OCI-LY7 (cell line): Measurements from ENCODE around the gene MAGI1. TPM values are rescaled to one million over a fixed set of nuclear protein-coding genes. Genes with fewer than 3 reads are reported as not detected.

Experiments
- BruUV-seq: library from RNA; stranded (reverse); fragments of 400-500 nt; replicated peaks from 2 replicates; lab custom pipeline; 2021; lab: Mats Ljungman, UMichigan
- CTCF ChIA-PET: fragments of 300-600 bp; sonication (Branson Sonifier 250); formaldehyde crosslinking; loops from one replicate; lab custom pipeline; 2022; ENCODE audit warnings: antibody characterized with exemption; ENCODE audit not compliant: unreplicated experiment; lab: Charles Lee
- POLR2A ChIA-PET: fragments of 300-600 bp; sonication (Branson Sonifier 250); formaldehyde crosslinking; loops from one replicate; lab custom pipeline; 2022; ENCODE audit warnings: antibody characterized with exemption; lab: Charles Lee
- DNase-seq: peaks from one replicate; pipeline ENCODE4 v3.0.0-alpha.2; 2015; ENCODE audit warnings: low spot score
- H2AFZ ChIP-seq: fragments of 200-600 bp; sonication (generic), shearing (Covaris generic); 2 replicates; pipeline ENCODE4 v1.6.1; 2014; ENCODE audit warnings: mild to moderate bottlenecking, antibody characterized with exemption, low read length, moderate library complexity
- H3K27ac ChIP-seq: fragments of 200-600 bp; sonication (generic); 2 replicates; pipeline ENCODE4 v1.5.1; 2014; ENCODE audit warnings: mixed run types, low read depth, mild to moderate bottlenecking, moderate library complexity, low read length, inconsistent platforms; ENCODE audit not compliant: poor library complexity, severe bottlenecking
- H3K36me3 ChIP-seq: fragments of 200-600 bp; sonication (generic); 2 replicates; pipeline ENCODE4 v1.6.1; 2014; ENCODE audit warnings: mild to moderate bottlenecking, antibody characterized with exemption, low read length, moderate library complexity, mixed read lengths; ENCODE audit not compliant: insufficient read depth
- H3K4me1 ChIP-seq: fragments of 200-600 bp; sonication (generic); 2 replicates; pipeline ENCODE4 v1.5.1; 2014; ENCODE audit warnings: mild to moderate bottlenecking, low read length; ENCODE audit not compliant: insufficient read depth, poor library complexity, severe bottlenecking
- H3K4me2 ChIP-seq: fragments of 200-600 bp; sonication (generic); 2 replicates; pipeline ENCODE4 v1.6.1; 2014; ENCODE audit warnings: mild to moderate bottlenecking, low read length
- H3K4me3 ChIP-seq: fragments of 200-600 bp; sonication (generic); 2 replicates; pipeline ENCODE4 v1.5.1; 2014; ENCODE audit warnings: mild to moderate bottlenecking, low read depth, low read length; ENCODE audit not compliant: poor library complexity, severe bottlenecking
- H3K79me2 ChIP-seq: fragments of 200-600 bp; sonication (generic); 2 replicates; pipeline ENCODE4 v1.6.1; 2016; ENCODE audit warnings: low read depth, mild to moderate bottlenecking, low read length, moderate library complexity, mixed read lengths; ENCODE audit not compliant: insufficient read depth
- H3K9me2 ChIP-seq: fragments of 200-600 bp; sonication (generic); 2 replicates; pipeline ENCODE4 v1.6.1; 2016; ENCODE audit warnings: mild to moderate bottlenecking, low read length, mixed read lengths; ENCODE audit not compliant: insufficient read depth
- H3K9me3 ChIP-seq: fragments of 200-600 bp; sonication (generic); 2 replicates; pipeline ENCODE4 v1.6.1; 2014; ENCODE audit warnings: mild to moderate bottlenecking, mixed run types, low read length, mixed read lengths
- H4K20me1 ChIP-seq: fragments of 200-600 bp; sonication (generic); 2 replicates; pipeline ENCODE4 v1.6.1; 2014; ENCODE audit warnings: mild to moderate bottlenecking, antibody characterized with exemption, low read length, moderate library complexity, mixed read lengths; ENCODE audit not compliant: insufficient read depth
- CTCF ChIP-seq: fragments of 200-600 bp; sonication (generic); conservative IDR thresholded peaks from 2 replicates; pipeline ENCODE4 v1.5.1; 2014; ENCODE audit warnings: mild to moderate bottlenecking, antibody characterized with exemption, low read length, moderate library complexity, mixed read lengths
- EZH2phosphoT487 ChIP-seq: fragments of 200-600 bp; sonication (generic); IDR thresholded peaks from 2 replicates; pipeline ENCODE4 v1.6.1; 2018; ENCODE audit warnings: low read depth, borderline replicate concordance, mild to moderate bottlenecking, mixed run types, antibody characterized with exemption, low read length, moderate library complexity, mixed read lengths
- intact Hi-C: fragments of 100-400 bp; cut with micrococcal nuclease; formaldehyde crosslinking; loops from one replicate; pipeline ENCODE4 v1.10.0; 2022; ENCODE audit not compliant: unreplicated experiment
- total RNA-seq, 2 experiments: library from RNA; depleted of rRNA in 1 of 2; stranded (reverse); fragments of >200 nt in 1 of 2; shearing (Covaris generic) in 1 of 2; gene quantifications; 2 replicates each; pipeline ENCODE4 v1.2.3, GENCODE V29; 2014 to 2022

The MAGI1 gene
- total RNA-seq, 2 experiments from 2014 or later: 0.63 to 2.5 TPM

GRCh38 chr3:65995030-65995429 is 43.7 kb downstream of the MAGI1 start:
- no peaks in the 10 kb centered on the region for H4K20me1 ChIP-seq
- H3K4me2 ChIP-seq: no peak overlapping the region
- no peaks in the 10 kb centered on the region for H3K9me2 ChIP-seq
- H3K9me3 ChIP-seq: no peaks in the 10 kb centered on the region
- intact Hi-C loops: loop anchor here (10.0 kb wide), 1 partner anchor 60 kb away; no protein-coding TSS in a partner anchor
- H3K4me1 ChIP-seq: no peaks in the 10 kb centered on the region
- TF ChIP-seq EZH2phosphoT487: no peak
- POLR2A ChIA-PET: interaction anchor here (1.1 to 1.3 kb wide), 2 partner anchors 10 to 12 kb away, joined by 3 read pairs; no protein-coding TSS in a partner anchor
- no peaks in the 10 kb centered on the region for H3K79me2 ChIP-seq
- CTCF ChIA-PET: no interaction called here
- no TSS peak for BruUV-seq
- H3K27ac ChIP-seq: no peak overlapping the region
- H3K36me3 ChIP-seq: no peaks in the 10 kb centered on the region
- no peak for DNase-seq
- no peak overlapping the region for H3K4me3 ChIP-seq
- H2AFZ ChIP-seq: no peak overlapping the region

GRCh38 chr3:65993134-65993900 is 45.4 kb downstream of the MAGI1 start:
- H3K36me3 ChIP-seq: no peaks in the 10 kb centered on the region
- POLR2A ChIA-PET: interaction anchor here (0.7 to 1.0 kb wide), 3 partner anchors 14 to 243 kb away, joined by 3 to 5 read pairs (median 3); no protein-coding TSS in a partner anchor
- no TSS peak for BruUV-seq
- H2AFZ ChIP-seq: no peak overlapping the region
- H3K9me3 ChIP-seq: no peaks in the 10 kb centered on the region
- H3K4me2 ChIP-seq: no peak overlapping the region
- intact Hi-C loops: loop anchor here (10.0 kb wide), 1 partner anchor 59 kb away; no protein-coding TSS in a partner anchor
- no peaks in the 10 kb centered on the region for H4K20me1 ChIP-seq
- TF ChIP-seq CTCF (no peak), EZH2phosphoT487 (no peak)
- no peaks in the 10 kb centered on the region for H3K4me1 ChIP-seq
- H3K27ac ChIP-seq: no peak overlapping the region
- H3K9me2 ChIP-seq: no peaks in the 10 kb centered on the region
- DNase-seq: no peak
- no peak overlapping the region for H3K4me3 ChIP-seq
- no peaks in the 10 kb centered on the region for H3K79me2 ChIP-seq
- CTCF ChIA-PET: no interaction called here

GRCh38 chr3:65992106-65992505 is 46.6 kb downstream of the MAGI1 start:
- H3K4me1 ChIP-seq: no peaks in the 10 kb centered on the region
- H3K27ac ChIP-seq: no peak overlapping the region
- DNase-seq: no peak
- H2AFZ ChIP-seq: no peak overlapping the region
- no peak overlapping the region for H3K4me2 ChIP-seq
- BruUV-seq: no TSS peak
- H3K79me2 ChIP-seq: no peaks in the 10 kb centered on the region
- no peaks in the 10 kb centered on the region for H3K36me3 ChIP-seq
- CTCF ChIA-PET: no interaction called here
- TF ChIP-seq EZH2phosphoT487 (no peak), CTCF (no peak)
- POLR2A ChIA-PET: no interaction called here
- H4K20me1 ChIP-seq: no peaks in the 10 kb centered on the region
- H3K9me3 ChIP-seq: no peaks in the 10 kb centered on the region
- no peaks in the 10 kb centered on the region for H3K9me2 ChIP-seq
- no peak overlapping the region for H3K4me3 ChIP-seq
- intact Hi-C loops: loop anchor here (10.0 kb wide), 1 partner anchor 57 kb away; no protein-coding TSS in a partner anchor
